Cardiac fibroblast (primary cell): Measurements from ENCODE around the gene IL34.
"Not testable (repeated sequence)": the region's sequence is repeated elsewhere in the genome, so short reads cannot be mapped to it uniquely, and the experiment has no call there.

Source experiments
- DNase-seq, 2 donors: peaks; one replicate each; pipeline versions ENCODE4 v3.0.0 to v3.0.0-alpha.2; 2010; ENCODE audit warnings: low read depth in 2 of 2
- H3K4me3 ChIP-seq, 2 donors: replicated peaks in 1 of 2; 1 replicate in 1 of 2; 2 replicates in 1 of 2; pipeline ENCODE4 v1.5.1; 2011; ENCODE audit warnings: low read depth in 2 of 2, low read length in 2 of 2, mild to moderate bottlenecking in 2 of 2, moderate library complexity in 1 of 2
- CTCF ChIP-seq: IDR thresholded peaks from one replicate; pipeline ENCODE4 v1.5.1; 2011; ENCODE audit warnings: low read depth, mild to moderate bottlenecking, low read length, inconsistent platforms

IL34 gene

GRCh38 chr16:70663524-70664324 lies 17.4 kb downstream of the IL34 start:
- TF ChIP-seq CTCF, result no peak
- no peak overlapping the region for H3K4me3 ChIP-seq
- DNase-seq, result no peak

GRCh38 chr16:70664325-70665112 lies 18.2 kb downstream of the IL34 start:
- no peak for DNase-seq
- no peak overlapping the region for H3K4me3 ChIP-seq
- TF ChIP-seq CTCF, result no peak

- H3K4me3 ChIP-seq, result no peak overlapping the region
- no peak for DNase-seq
- no peak for TF ChIP-seq CTCF
Observed at GRCh38 chr16:70665113-70665694, 18.8 kb downstream of the IL34 start.

GRCh38 chr16:70665806-70666735 lies 19.7 kb downstream of the IL34 start:
- no peak for DNase-seq
- TF ChIP-seq CTCF, result no peak
- H3K4me3 ChIP-seq, result no peak overlapping the region

GRCh38 chr16:70670175-70670574 lies 23.8 kb downstream of the IL34 start:
- TF ChIP-seq CTCF, result no peak
- DNase-seq, result no peak
- H3K4me3 ChIP-seq, result no peak overlapping the region

- H3K4me3 ChIP-seq, DNase-seq: not testable (repeated sequence)
Observed at GRCh38 chr16:70670938-70671337, 24.6 kb downstream of the IL34 start.
